PC-9 (cell line): ENCODE results near the gene PCNX3. TPM values are rescaled to one million over a fixed set of nuclear protein-coding genes. Genes with fewer than 3 reads are reported as not detected.

Experiments used
- BruUV-seq: library from RNA; stranded (reverse); fragments of 400-500 nt; replicated peaks from 2 replicates; lab custom pipeline; 2021; lab: Mats Ljungman, UMichigan
- CTCF ChIA-PET: fragments of 300-600 bp; sonication (Branson Sonifier 250); formaldehyde crosslinking; loops from one replicate; lab custom pipeline; 2022; ENCODE audit warnings: antibody characterized with exemption; lab: Charles Lee
- POLR2A ChIA-PET: fragments of 300-600 bp; sonication (Branson Sonifier 250); formaldehyde crosslinking; loops from one replicate; lab custom pipeline; 2022; ENCODE audit warnings: antibody characterized with exemption; ENCODE audit not compliant: unreplicated experiment; lab: Charles Lee
- DNase-seq, 2 experiments: peaks; one replicate each; pipeline versions ENCODE4 v3.0.0 to v3.0.0-alpha.2; 2015 to 2022; ENCODE audit warnings: mixed read lengths in 1 of 2
- H2AFZ ChIP-seq: fragments of 200-600 bp; sonication (generic); 2 replicates; pipeline ENCODE4 v1.8.1; 2017; ENCODE audit warnings: antibody characterized with exemption
- H3F3A ChIP-seq: fragments of 200-600 bp; sonication (generic); 2 replicates; pipeline ENCODE4 v1.8.1; 2017; ENCODE audit warnings: antibody characterized with exemption, mild to moderate bottlenecking, low read depth; ENCODE audit not compliant: insufficient read depth
- H3K27ac ChIP-seq: fragments of 200-600 bp; sonication (generic); 2 replicates; pipeline ENCODE4 v1.6.1; 2016; ENCODE audit warnings: mixed run types
- H3K27me3 ChIP-seq: fragments of 200-600 bp; sonication (generic); 2 replicates; pipeline ENCODE4 v1.6.1; 2016; ENCODE audit warnings: low read depth, mixed run types; ENCODE audit not compliant: insufficient read depth
- H3K36me3 ChIP-seq: fragments of 200-600 bp; sonication (generic); 2 replicates; pipeline ENCODE4 v1.6.1; 2016; ENCODE audit warnings: low read depth, mixed run types
- H3K4me1 ChIP-seq: fragments of 200-600 bp; sonication (generic); replicated peaks from 2 replicates; pipeline ENCODE4 v1.6.1; 2016; ENCODE audit warnings: mixed run types; ENCODE audit not compliant: insufficient read depth
- H3K4me2 ChIP-seq: fragments of 200-600 bp; sonication (generic); 2 replicates; pipeline ENCODE4 v1.6.1; 2017; ENCODE audit warnings: mixed run types
- H3K4me3 ChIP-seq: fragments of 200-600 bp; sonication (generic); 2 replicates; pipeline ENCODE4 v1.6.1; 2016; ENCODE audit warnings: mixed run types
- H3K79me2 ChIP-seq: fragments of 200-600 bp; sonication (generic); 2 replicates; pipeline ENCODE4 v1.6.1; 2017; ENCODE audit warnings: low read depth, mixed run types
- H3K9me2 ChIP-seq: fragments of 200-600 bp; sonication (generic); 2 replicates; pipeline ENCODE4 v1.8.1; 2017; ENCODE audit warnings: mild to moderate bottlenecking; ENCODE audit not compliant: insufficient read depth
- H3K9me3 ChIP-seq: fragments of 200-600 bp; sonication (generic); 2 replicates; pipeline ENCODE4 v1.8.1; 2016; ENCODE audit warnings: low read depth; ENCODE audit not compliant: insufficient read depth
- H4K20me1 ChIP-seq: fragments of 200-600 bp; sonication (generic); 2 replicates; pipeline ENCODE4 v1.8.1; 2017; ENCODE audit not compliant: insufficient read depth
- CTCF ChIP-seq: fragments of 200-600 bp; sonication (generic); conservative IDR thresholded peaks from 2 replicates; pipeline ENCODE4 v1.6.1; 2017; ENCODE audit warnings: mixed run types, antibody characterized with exemption, mild to moderate bottlenecking, moderate library complexity
- EZH2 ChIP-seq: fragments of 200-600 bp; sonication (generic); IDR thresholded peaks from 2 replicates; pipeline ENCODE4 v1.8.0; 2017; ENCODE audit warnings: antibody characterized with exemption, low read depth
- intact Hi-C: fragments of 100-400 bp; cut with micrococcal nuclease; formaldehyde crosslinking; loops from one replicate; pipeline ENCODE4 v1.10.0; 2022; ENCODE audit not compliant: unreplicated experiment
- total RNA-seq: library from RNA; stranded (reverse); gene quantifications from 2 replicates; pipeline ENCODE4 v1.2.3, GENCODE V29; 2021

The PCNX3 gene
- total RNA-seq, 1 experiment from 2014 or later: 76.9 TPM

- intact Hi-C loops: loop anchor here (5.0 kb wide), 1 partner anchor 34 kb away; no protein-coding TSS in a partner anchor
- no peaks in the 10 kb centered on the region for H3K9me3 ChIP-seq
- H4K20me1 ChIP-seq: peaks cover 56% of the 10 kb centered on the region
- POLR2A ChIA-PET: interaction anchor here (0.7 kb wide), 1 partner anchor 62 kb away, joined by 4 read pairs; no protein-coding TSS in a partner anchor
- H3F3A ChIP-seq: peaks cover 14% of the 10 kb centered on the region
- H2AFZ ChIP-seq: no peak overlapping the region
- peaks cover 13% of the 10 kb centered on the region for H3K36me3 ChIP-seq
- H3K4me3 ChIP-seq: no peak overlapping the region
- BruUV-seq: no TSS peak
- no peak overlapping the region for H3K4me2 ChIP-seq
- H3K4me1 ChIP-seq: peaks cover 11% of the 10 kb centered on the region; the same call in 1 of the 2 replicates
- no peaks in the 10 kb centered on the region for H3K27me3 ChIP-seq
- no peak for DNase-seq
- CTCF ChIA-PET: no interaction called here
- TF ChIP-seq EZH2: no peak
- TF ChIP-seq CTCF: no peak
- H3K27ac ChIP-seq: no peak overlapping the region
- no peaks in the 10 kb centered on the region for H3K9me2 ChIP-seq
- H3K79me2 ChIP-seq: peaks cover 49% of the 10 kb centered on the region
These were observed 3.2 kb downstream of the PCNX3 start for GRCh38 chr11:65618763-65619162.

- ChIA-PET CTCF (no interaction called here), POLR2A (no interaction called here)
- Histone ChIP-seq H3K27me3 (no peaks in the 10 kb centered on the region), H3K9me2 (no peaks in the 10 kb centered on the region), H3K4me1 (peaks cover 11% of the 10 kb centered on the region; the same call in 1 of the 2 replicates), H3K27ac (no peak overlapping the region), H3K4me3 (no peak overlapping the region), H3F3A (peaks cover 14% of the 10 kb centered on the region), H4K20me1 (peaks cover 61% of the 10 kb centered on the region), H3K4me2 (no peak overlapping the region), H2AFZ (no peak overlapping the region), H3K9me3 (no peaks in the 10 kb centered on the region), H3K36me3 (peaks cover 16% of the 10 kb centered on the region), H3K79me2 (peaks cover 44% of the 10 kb centered on the region)
- intact Hi-C loops: loop anchor here (5.0 kb wide), 1 partner anchor 33 kb away; no protein-coding TSS in a partner anchor
- TF ChIP-seq CTCF (no peak), EZH2 (no peak)
- BruUV-seq: no TSS peak
- no peak for DNase-seq
These were observed 3.8 kb downstream of the PCNX3 start for GRCh38 chr11:65619281-65619928.

- POLR2A ChIA-PET: no interaction called here
- intact Hi-C loops: no loop called here
- Histone ChIP-seq H3K27me3 (no peaks in the 10 kb centered on the region), H4K20me1 (peaks cover 63% of the 10 kb centered on the region), H3K36me3 (peaks cover 19% of the 10 kb centered on the region), H3K79me2 (peaks cover 38% of the 10 kb centered on the region), H2AFZ (no peak overlapping the region), H3K9me2 (no peaks in the 10 kb centered on the region), H3K27ac (no peak overlapping the region), H3F3A (peaks cover 8% of the 10 kb centered on the region; the same call in 1 of the 2 replicates), H3K4me2 (no peak overlapping the region), H3K9me3 (no peaks in the 10 kb centered on the region), H3K4me1 (peaks cover 11% of the 10 kb centered on the region; the same call in 1 of the 2 replicates), H3K4me3 (no peak overlapping the region)
- TF ChIP-seq EZH2: no peak
- no peak for TF ChIP-seq CTCF
- CTCF ChIA-PET: no interaction called here
- DNase-seq: no peak
- no TSS peak for BruUV-seq
These were observed 5.1 kb downstream of the PCNX3 start for GRCh38 chr11:65620666-65621065.
